ENCODE results near the gene SMPD3. TPM values are rescaled to one million over a fixed set of nuclear protein-coding genes. Genes with fewer than 3 reads are reported as not detected.

The SMPD3 gene
- total RNA-seq, 1 experiment from 2014 or later, result 0.89 TPM

GRCh38 chr16:68370581-68371275 lies 77.6 kb downstream of the SMPD3 start (continued):
- no peak for TF ChIP-seq POLR2AphosphoS5 (IDR thresholded peaks at IDR 0.05; ENCODE audit: low read depth, low read length)
- no peak for TF ChIP-seq SRF (IDR thresholded peaks at IDR 0.05; ENCODE audit: low read depth)
- TF ChIP-seq TCF7L2 (IDR thresholded peaks at IDR 0.05; ENCODE audit: borderline replicate concordance, extremely low read depth, insufficient read depth, insufficient read length), result no peak
- TF ChIP-seq, protein P1, sequence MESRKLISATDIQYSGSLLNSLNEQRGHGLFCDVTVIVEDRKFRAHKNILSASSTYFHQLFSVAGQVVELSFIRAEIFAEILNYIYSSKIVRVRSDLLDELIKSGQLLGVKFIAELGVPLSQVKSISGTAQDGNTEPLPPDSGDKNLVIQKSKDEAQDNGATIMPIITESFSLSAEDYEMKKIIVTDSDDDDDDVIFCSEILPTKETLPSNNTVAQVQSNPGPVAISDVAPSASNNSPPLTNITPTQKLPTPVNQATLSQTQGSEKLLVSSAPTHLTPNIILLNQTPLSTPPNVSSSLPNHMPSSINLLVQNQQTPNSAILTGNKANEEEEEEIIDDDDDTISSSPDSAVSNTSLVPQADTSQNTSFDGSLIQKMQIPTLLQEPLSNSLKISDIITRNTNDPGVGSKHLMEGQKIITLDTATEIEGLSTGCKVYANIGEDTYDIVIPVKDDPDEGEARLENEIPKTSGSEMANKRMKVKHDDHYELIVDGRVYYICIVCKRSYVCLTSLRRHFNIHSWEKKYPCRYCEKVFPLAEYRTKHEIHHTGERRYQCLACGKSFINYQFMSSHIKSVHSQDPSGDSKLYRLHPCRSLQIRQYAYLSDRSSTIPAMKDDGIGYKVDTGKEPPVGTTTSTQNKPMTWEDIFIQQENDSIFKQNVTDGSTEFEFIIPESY (IDR thresholded peaks at IDR 0.05; ENCODE audit: extremely low read depth, insufficient replicate concordance, low read length), result no peak
- TF ChIP-seq CEBPB (IDR thresholded peaks at IDR 0.05; ENCODE audit: low read depth), result no peak
- no peak for TF ChIP-seq ELF1 (IDR thresholded peaks at IDR 0.05; ENCODE audit: borderline replicate concordance, low read depth)
- no peak for TF ChIP-seq EGR1 (IDR thresholded peaks at IDR 0.05; ENCODE audit: low read depth)

GRCh38 chr16:68369697-68370580 lies 78.4 kb downstream of the SMPD3 start:
- Histone ChIP-seq H3K9me3 (ENCODE audit: control insufficient read depth in 1 of 2, insufficient read depth in 1 of 2, low read depth in 1 of 2, low read length in 2 of 2) (no peaks in the 10 kb centered on the region), H2AFZ (ENCODE audit: low read depth, low read length, poor library complexity, severe bottlenecking) (no peak overlapping the region), H3K27me3 (ENCODE audit: insufficient read depth, low read length) (no peaks in the 10 kb centered on the region), H3K4me1 (ENCODE audit: control insufficient read depth in 1 of 2, insufficient read depth in 2 of 2, low read length in 2 of 2) (peaks cover 0 to 6% of the 10 kb centered on the region in 2 experiments; a peak in 1 of 4 replicates), H3K27ac (ENCODE audit: low read depth, low read length) (no peak overlapping the region), H3K9ac (ENCODE audit: low read length) (no peak overlapping the region), H3K36me3 (ENCODE audit: control insufficient read depth in 1 of 2, insufficient read depth in 2 of 2, low read length in 2 of 2) (no peaks in the 10 kb centered on the region), H3K4me2 (ENCODE audit: low read length) (no peak overlapping the region), H4K20me1 (ENCODE audit: insufficient read depth) (no peaks in the 10 kb centered on the region), H3K4me3 (replicated peaks in 1 of 2; ENCODE audit: low read depth in 1 of 2, low read length in 2 of 2) (no peak overlapping the region), H3K79me2 (ENCODE audit: insufficient read depth, low read length) (no peaks in the 10 kb centered on the region), H3K9me2 (ENCODE audit: insufficient read depth) (no peaks in the 10 kb centered on the region)
- no peak for ATAC-seq
- POLR2A ChIA-PET, result no interaction called here
- RAD21 ChIA-PET (ENCODE audit: low non-redundant PET in 1 of 2, low total read pairs in 2 of 2, uncharacterized antibody in 2 of 2, unreplicated experiment in 2 of 2), result no interaction called here
- CTCF ChIA-PET, result no interaction called here
- no TSS peak for BruUV-seq (replicated peaks)
- TF ChIP-seq ELF1 (IDR thresholded peaks at IDR 0.05; ENCODE audit: borderline replicate concordance, low read depth), result no peak
- no peak for TF ChIP-seq EGR1 (IDR thresholded peaks at IDR 0.05; ENCODE audit: low read depth)
- no peak for TF ChIP-seq CBX3 (IDR thresholded peaks at IDR 0.05; ENCODE audit: low read depth)
- TF ChIP-seq, protein P2, sequence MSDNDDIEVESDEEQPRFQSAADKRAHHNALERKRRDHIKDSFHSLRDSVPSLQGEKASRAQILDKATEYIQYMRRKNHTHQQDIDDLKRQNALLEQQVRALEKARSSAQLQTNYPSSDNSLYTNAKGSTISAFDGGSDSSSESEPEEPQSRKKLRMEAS (IDR thresholded peaks at IDR 0.05), result no peak
- TF ChIP-seq EZH2 (IDR thresholded peaks at IDR 0.05), result no peak
- TF ChIP-seq, protein P1 (IDR thresholded peaks at IDR 0.05; ENCODE audit: extremely low read depth, insufficient replicate concordance, low read length), result no peak
- TF ChIP-seq CEBPB (IDR thresholded peaks at IDR 0.05; ENCODE audit: low read depth), result no peak
- TF ChIP-seq JUND (IDR thresholded peaks at IDR 0.05), result no peak
- TF ChIP-seq, protein P3, sequence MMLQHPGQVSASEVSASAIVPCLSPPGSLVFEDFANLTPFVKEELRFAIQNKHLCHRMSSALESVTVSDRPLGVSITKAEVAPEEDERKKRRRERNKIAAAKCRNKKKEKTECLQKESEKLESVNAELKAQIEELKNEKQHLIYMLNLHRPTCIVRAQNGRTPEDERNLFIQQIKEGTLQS (IDR thresholded peaks at IDR 0.05), result no peak
- TF ChIP-seq EZH2phosphoT487 (IDR thresholded peaks at IDR 0.05; ENCODE audit: borderline replicate concordance), result no peak
- intact Hi-C loops (cut with micrococcal nuclease), result no loop called here
- no peak for DNase-seq (ENCODE audit: low read depth, low spot score)

All from HCT116 (cell line).